ENCODE results near the gene EPHA10.
A peak's percentile ranks its signal among the peaks of the same experiment; 100 is the strongest.
"Not testable (repeated sequence)": the region's sequence is repeated elsewhere in the genome, so short reads cannot be mapped to it uniquely, and the experiment has no call there.

The EPHA10 gene

DNA sequence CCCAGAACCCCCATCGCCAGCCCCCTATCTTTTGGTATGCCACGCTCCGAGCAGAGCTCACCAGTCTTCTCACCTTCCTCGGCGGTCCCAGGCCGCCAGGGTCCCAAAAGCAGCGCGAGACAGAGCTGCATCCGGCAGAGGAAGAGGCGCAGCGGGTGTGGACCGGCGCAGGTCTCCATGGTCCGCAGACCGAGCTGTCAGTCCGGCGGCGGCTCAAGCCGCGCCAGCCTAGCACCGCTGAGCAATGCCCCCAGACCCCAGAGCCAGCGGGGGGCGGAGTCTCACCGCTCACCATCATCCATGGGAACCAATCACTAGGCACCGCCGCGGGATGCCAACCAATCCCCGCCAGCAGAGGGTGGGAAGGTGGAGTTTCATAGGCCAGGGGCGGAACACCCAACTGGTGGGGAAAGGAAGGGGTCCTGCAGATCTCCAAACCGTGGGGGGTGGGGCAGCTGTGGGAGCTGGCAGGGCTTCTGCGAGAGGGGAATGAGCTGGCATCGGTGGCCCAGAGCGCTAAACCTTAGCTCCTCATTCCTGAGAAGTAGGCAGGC lies at the start of gene EPHA10:
Gene EPHA10 (minus strand): TSS at position 233 of the 554 bp plus-strand sequence. CDS start 54 bp downstream, at position 179.
- no peak for DNase-seq

DNA sequence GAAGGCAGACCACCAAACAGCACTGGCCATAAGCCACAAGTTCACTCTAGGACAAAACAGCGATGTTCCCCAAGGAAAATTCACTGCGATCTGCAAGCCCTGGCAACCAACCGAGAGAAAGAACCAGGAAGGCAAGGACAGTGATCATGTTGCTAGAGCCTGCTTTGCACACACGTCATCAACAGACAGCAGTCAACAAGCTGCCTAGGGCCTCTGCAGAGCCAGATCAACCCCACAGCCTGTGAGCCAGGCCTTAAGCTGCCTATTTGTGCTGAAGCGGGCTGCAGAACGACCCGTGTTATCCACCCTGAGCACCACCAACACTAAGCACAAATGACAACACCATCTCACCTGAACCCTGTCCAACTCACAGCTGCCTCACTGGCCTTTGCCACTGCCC lies 49.3 kb upstream of the EPHA10 start:
- no peak for DNase-seq

DNA sequence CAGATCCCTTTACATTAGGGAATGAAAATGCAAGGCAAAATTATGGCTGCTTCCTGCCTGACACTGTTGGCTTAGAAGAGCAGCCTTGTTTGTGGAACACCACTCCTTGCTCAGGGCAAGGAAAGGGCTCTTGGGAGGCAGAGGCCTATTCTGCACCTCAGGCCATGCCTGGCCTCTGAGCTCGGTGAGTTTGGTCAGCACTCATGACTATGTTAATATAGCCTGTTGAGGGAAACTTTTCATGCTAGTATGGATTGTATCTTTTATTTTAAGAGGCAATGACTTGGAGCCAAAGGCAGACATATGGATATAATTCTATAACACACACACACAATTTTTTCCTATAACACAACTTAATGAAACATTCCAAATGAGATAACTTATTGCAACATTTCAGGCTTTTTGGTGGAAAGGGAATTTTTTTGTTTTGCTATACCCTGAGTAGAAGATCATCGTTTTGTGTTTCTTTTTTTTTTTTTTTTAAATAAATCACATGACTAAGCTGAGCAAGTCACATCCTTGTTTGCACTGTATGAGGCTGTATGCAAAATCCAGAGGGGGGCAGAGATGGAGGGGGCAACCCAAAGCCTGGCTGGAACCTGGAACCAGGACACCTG lies 48.7 kb upstream of the EPHA10 start:
- DNase-seq, result no peak

DNA sequence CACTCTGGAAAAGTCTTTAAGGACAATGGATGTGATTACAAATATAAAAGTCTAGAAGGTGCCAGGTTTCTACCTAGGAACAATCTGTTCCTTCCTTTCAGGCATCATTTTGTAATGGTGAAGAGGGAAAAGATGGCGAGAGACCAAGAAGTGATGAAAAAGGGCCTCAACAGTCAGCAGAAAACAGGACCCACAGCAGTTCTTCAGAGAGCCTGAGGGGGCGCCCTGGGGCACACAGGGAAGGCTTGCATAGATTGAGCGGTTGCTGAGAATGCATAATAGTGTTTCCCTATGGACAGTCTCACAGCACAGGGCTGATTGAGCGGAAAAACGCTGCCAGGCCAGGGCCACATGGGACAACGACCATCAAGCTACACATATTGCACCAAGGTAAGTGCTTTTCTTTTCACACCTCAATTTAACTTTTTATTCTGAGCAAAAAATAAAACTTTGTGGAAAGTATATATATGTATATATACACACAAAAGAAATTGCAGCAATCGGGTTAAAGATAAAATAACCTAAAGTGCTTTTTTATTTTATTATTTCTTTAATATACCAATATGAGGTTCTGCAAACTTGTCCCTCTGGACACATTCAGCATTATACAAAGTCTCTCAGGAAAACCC lies 46.2 kb upstream of the EPHA10 start:
- DNase-seq, result peak; percentile 78

DNA sequence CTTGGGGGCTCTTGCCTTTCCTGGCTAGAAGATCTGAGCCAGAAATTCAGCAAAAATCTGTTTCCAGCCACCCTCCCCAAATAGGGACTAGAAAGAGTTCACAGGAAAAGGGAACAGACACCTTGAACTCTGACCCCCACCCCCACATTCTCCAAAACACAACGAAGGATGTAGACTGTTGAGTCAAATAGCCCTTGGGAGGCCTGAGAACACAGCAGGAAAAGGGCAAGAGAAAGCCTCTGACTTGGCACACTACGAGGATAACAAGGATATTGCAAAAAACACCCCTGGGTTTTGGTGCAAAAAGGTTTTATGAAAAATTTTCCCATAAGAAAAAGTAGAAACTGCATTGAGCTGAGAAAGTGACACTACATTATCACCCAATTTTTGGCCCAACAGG lies 45.0 kb upstream of the EPHA10 start:
- DNase-seq, result no peak

DNA sequence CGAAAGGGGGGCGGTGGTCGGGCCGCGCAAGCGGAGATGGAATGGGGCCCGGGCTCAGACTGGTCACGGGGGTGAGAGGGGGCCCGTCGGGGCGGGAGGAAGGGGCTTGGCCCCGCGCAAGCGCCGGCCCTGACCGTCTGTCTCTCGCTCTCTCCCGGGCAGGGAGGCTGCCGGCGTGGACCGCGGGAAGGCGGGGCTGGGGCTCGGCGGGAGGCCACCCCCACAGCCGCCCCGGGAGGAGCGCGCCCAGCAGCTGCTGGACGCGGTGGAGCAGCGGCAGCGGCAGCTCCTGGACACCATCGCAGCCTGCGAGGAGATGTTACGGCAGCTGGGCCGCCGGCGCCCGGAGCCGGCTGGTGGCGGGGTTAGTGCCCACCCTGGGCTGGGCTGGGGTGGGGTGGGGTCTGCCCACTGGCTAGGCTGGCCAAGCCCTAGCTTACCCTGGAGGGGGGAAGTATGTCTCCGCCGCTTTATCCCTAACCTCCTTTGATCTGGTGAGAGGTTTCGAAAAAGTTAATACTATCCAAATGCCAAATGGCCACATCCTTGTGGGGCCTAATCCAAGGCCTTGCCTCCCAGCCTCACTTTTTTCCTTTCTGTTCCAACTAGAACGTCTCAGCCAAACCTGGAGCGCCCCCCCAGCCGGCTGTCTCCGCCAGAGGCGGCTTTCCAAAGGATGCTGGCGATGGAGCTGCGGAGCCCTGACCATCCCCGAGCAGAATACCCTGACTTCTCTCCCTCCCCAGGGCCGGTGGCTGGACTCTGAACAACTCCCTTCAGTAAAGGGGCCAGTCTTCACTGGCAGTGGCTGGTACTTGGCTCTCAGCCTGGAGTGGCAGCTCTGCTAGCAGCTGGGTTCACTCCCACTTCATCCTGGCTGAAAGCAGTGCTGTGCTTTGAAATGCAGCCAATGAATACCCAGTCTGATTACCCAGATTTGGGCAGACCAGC lies 43.7 kb upstream of the EPHA10 start:
- peak; percentile 85 for DNase-seq

DNA sequence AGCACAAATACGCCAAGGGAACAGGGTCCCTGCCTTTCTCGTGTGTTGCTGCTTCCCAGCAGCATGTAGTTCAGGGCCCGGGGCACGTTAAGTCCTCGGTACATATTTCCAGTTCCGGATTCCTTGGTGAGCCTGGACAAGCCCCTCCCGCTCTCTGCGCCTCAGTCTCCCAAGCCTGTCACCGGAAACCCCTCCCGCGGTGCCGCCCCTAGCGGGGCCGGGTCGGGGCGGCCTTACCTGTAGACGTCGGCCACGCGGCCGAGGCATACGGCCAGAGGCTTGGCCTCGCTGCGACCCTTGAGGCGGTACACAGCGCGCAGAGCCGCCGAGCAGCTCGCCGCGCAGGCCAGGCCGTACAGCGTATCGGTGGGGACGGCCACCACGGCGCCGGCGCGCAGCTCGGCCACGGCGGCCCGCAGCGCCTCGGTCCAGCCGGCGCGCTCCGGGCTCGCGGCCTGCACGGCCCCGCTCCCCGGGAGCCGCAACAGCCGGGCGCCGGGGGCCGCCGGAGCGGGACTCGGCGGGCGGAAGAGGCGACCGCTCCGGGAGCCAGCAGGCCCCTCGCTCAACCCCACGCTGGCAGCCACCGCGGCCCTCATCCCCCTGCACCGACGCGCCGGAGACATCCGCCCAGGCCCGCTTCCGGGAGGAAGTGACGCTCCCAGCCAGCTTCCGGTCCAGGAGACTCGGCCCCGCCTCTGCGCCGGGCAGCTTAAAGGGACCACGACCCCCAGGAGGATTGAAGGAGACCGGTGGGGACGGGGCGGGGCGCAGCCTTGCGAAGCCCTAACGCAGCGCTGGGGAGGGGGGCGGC lies 42.8 kb upstream of the EPHA10 start, which contains the start of the genes C1orf122 and YRDC:
Gene C1orf122 (plus strand): TSS at position 236 of the 814 bp plus-strand sequence. CDS start 615 bp downstream, outside the sequence.
Gene YRDC (minus strand): TSS at position 654 of the 814 bp plus-strand sequence. CDS start 28 bp downstream, at position 626.
- peak; percentile 97 for DNase-seq

DNA sequence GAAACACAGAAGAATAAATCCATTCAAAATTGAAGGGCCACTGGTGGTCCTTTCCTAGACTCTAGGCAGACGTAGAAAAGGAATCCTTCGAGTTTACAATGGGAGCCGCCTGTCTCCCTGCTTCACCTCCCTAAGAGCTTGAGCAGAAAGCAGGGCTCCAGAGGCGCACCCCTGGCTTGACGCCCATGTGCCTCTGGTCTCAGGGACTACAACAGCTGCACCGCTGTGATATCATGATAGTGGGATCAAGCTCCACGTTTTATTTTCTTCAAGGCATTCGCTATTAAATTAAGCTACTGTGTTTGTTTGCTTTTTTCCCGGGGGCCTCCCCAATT lies 42.3 kb upstream of the EPHA10 start:
- DNase-seq, result no peak

DNA sequence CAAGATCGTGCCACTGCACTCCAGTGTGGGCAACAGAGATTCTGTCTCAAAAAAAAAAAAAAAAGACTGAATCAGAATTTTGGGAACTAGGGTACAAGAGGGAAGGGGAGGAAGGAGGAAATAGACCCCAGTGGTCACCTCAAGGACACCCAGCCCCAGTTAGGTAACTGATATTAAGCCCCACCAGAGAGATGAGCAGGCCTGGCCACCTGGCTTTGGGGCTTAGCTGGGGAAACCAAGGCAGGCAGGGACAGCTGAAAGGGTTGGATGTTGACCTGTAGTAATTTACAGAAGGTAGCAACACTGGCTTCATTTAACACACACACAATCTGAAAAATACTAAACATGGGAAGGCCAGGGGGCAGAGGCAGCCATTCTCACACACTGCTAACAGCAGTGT lies 37.5 kb upstream of the EPHA10 start:
- no peak for DNase-seq

DNA sequence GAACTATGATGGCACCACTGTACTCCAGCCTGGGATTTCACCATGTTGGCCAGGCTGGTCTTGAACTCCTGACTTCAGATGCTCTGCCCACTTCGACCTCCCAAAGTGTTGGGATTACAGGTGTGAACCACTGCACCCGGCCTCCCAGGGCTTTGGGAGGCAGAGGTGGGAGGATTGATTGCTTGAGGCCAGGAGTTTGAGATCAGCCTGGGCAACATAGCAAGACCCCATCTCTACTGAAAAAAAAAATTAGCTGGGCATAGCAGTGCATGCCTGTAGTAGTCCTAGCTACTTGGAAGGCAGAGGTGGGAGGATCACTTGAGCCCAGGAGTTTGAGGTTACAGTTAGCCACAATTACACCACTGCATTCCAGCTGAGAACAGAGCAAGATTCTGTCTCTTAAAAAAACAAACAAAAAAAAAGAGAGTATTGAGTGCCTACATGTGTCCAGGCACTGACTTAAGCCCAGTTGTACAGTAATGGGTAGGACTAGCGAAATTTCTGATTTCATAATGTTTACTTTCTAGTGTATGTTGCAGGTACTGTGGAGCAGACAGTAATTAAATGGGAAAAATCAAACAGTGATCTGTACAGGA lies 32.9 kb upstream of the EPHA10 start:
- DNase-seq, result no peak

DNA sequence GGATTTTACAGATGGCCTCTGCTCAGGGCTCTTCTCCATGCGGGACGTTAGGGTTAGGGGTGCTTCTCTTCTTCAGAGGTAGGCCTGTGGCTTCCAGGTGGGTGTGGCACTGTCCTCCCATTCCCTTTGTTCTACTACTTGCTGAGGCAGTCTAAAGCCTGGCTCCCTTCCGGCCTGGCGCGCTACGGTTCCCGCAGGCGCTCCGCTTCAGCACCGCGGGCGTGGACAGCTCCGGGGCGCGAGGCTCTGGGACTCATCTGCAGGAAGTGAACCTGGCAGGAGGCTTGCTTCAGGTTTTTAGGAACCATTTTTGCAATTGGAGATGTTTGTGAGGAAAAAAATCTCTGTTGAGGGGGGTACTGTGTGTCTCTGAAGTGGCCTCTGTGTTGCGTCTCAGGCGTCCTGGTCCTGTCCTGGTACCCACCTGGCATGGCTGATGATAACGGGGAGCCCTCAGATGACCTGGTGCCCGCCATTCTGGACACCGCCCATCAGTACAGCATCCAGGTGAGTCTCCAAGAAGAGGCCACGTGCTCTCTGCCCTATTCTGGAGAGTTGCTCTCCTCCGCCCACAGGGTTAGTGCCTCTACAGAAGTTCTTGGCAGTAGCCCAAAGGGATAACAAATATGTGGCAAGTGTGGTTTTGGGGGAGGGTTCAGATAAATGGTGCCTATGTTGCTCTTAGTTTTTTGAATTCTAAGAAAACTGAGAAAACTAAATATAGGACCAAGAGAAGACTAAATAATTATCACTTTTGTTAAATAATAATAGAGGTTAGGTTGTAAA lies 30.6 kb upstream of the EPHA10 start:
- peak; percentile 74 for DNase-seq

DNA sequence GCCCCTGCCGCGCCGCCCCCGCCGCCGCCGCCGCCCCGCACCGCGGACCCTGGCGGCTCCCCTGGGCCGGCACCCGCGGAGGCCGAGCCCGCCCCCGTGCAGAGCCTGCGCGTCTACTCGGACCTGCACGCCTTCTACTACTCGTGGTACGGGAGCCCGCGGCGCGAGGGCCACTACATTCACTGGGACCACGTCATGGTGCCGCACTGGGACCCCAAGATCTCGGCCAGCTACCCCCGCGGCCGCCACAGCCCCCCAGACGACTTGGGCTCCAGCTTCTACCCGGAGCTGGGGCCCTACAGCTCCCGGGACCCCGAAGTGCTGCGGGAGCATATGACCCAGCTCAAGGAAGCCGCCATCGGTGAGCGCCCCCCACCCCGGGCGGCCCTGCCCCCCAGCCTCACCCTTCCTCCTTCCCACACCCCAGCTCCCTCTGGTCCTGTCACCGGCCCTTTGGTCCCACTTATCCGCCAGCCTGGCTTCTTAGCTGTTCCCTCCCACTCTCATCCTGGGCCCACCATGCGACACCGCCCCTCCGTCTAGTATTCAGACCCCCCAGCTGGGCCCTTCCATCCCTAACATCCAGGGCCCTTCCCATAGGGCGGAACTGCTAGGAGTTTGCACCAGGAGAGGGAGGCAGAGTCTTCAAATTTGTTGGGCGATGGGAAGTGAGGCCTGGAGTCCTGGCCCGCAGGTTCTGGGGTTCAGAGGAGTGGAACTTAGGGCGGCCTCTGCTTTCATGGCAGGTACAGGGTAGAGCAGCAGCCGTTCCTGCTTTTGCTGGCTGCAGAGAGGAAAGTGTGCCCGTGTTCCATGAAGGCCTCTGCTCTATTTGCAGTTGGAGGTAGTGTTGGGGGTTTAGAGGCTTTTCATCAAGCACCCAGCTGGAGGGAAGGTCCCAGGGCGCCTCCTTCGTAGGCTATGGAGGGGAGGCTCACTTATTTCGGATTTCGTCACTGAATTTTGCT lies 29.7 kb upstream of the EPHA10 start:
- DNase-seq, result no peak

DNA sequence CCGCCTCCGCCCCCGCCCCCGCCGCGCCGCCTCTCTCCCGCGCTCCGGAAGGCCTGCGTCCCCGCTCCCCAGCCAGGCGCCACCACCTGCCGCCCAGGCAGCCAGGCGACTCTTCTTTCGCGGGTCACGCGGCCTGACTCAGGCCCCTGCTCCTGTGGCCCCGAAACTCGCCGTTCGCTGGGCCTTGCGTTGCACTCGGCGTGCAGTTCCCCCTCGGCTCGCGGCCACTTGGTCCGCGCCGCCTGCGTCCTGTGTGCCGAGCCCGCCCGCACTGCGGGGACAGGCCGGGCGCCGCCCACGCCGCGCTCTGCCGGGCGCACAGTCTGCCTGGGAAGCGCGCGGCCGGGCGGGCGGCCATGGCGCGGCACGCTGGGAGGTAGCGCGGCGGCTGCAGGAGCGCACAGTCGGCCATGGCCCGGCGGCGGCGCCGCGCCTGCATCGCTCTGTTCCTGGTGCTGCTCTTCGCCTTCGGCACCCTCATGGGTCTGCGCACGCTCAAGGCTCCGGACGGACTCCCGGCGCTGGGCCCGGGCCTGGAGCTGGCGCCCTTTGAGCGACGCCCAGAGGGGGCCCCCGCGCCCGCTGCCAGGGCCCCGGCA lies 29.0 kb upstream of the EPHA10 start, which contains the start of gene MANEAL:
Gene MANEAL (plus strand): TSS at position 75 of the 599 bp plus-strand sequence. CDS start 336 bp downstream, at position 411.
- peak; percentile 51 for DNase-seq

DNA sequence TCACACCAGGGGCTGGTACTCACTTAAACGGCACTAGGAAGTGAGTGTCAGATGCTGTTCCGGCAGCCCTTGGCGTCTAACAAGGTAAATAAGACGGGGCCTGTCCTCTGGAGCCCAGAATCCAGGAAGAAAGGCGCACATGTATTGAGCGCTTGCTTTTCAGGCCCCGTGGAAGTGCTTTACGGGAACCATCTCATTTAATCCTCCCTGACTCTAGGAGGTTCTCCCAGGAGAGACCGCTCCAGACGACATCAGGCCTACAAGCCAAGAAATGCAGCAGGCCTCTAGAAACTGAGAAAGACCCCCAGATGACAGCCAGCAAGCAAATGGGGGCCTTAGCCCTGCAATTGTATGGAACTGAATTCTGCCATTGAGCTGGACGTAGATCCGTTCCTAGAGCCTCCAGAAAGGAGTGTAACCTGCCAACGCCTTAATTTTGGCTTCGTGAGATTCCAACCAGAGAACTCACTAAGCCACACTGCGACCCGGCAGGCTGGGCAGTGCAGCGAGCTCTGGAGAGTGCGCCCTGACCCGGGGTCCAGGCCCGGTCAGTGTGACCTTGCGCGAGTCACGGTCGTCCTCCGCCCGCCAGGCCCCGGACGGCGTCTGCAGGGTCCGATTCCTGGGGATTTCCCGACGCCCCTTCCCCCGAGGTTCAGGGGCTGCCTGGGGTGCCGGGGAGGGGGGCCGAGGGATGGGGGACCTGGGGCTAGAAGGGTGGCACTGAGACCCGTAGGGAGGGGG lies 28.2 kb upstream of the EPHA10 start:
- DNase-seq, result no peak

DNA sequence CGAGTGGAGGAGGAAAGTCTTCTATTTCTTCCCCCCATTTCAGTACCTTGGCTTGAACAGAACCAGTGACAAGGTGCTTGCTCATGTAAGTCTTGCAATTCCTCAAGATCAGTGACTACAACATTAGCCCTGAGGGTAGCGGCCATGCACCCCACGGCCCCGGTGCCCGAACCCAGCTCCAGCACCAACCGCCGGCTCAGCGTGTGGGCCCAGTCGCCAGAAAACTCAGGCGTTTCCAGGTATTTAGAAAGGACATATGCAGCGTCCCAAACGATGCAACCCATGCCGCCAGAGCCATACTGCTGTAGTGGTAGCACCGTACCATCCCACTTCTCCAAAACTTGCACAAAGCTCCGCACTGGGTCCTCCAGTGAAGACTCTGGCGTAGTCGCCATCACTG lies 17.6 kb upstream of the EPHA10 start:
- DNase-seq, result no peak

DNA sequence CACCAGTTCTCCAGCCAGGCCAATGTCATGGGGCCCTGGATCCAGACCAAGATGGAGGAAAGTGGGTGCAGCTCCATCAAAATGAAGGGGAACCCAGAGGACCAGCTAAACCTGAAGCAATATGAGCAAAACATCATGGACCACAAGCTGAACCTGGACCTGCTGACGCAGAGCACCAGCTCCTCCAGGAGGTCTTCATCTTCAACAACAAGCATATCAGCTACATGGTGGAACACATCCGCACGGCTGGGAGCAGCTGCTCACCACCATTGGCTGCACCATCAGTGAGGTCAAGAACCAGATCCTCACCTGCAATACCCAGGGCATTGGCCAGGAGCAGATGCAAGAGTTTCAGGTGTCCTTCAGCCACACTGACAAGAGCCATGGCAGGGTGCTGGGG lies 13.7 kb upstream of the EPHA10 start:
- no peak for DNase-seq

DNA sequence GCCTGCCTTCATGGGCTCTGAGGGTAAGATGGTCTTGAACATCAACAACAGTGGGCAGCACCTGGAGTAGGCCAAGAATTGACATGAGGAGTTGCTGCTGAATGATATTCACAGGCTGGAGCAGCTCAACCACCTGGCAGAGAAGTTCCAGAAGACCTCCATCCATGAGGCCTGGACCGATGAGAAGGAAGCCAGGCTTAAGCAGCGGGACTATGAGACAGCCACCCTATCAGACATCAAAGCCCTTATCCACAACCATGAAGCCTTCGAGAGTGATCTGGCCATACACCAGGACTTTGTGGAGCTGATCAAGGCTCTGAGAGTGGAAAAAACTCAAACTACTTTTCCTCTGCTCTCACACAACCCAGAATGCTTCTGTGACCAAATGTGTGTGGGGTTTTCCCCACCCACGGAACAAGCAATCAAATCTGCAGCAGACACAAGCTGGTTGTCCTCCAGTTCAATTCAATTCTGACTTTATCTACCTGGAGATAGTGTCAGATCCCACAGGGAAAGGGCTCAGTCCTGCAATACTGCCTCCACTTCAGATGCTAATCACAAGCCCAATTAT lies 12.1 kb upstream of the EPHA10 start:
- no peak for DNase-seq

DNA sequence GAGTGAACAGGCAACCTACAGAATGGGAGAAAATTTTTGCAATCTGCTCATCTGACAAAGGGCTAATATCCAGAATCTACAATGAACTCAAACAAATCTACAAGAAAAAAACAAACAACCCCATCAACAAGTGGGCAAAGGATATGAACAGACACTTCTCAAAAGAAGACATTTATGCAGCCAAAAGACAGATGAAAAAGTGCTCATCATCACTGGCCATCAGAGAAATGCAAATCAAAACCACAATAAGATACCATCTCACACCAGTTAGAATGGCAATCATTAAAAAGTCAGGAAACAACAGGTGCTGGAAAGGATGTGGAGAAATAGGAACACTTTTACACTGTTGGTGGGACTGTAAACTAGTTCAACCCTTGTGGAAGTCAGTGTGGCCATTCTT lies 6.5 kb upstream of the EPHA10 start:
- not testable (repeated sequence) for DNase-seq

Data from femur (tissue), 1 donor.